Inflammatory macrophage treated with lipopolysaccharide for 1 hour (primary cell): ENCODE results near the gene NAALAD2.
"Not testable (repeated sequence)": the region's sequence is repeated elsewhere in the genome, so short reads cannot be mapped to it uniquely, and the experiment has no call there.

Experiments
- DNase-seq, 2 donors: peaks; one replicate each; pipeline ENCODE4 v3.0.0-alpha.2; 2020 to 2022

NAALAD2 gene

GRCh38 chr11:90134478-90135003 lies at the start of gene NAALAD2:
Gene NAALAD2, plus strand, starts transcription at chr11:90134663. Its CDS starts 96 bp downstream, at chr11:90134759.
- no peak for DNase-seq

DNA sequence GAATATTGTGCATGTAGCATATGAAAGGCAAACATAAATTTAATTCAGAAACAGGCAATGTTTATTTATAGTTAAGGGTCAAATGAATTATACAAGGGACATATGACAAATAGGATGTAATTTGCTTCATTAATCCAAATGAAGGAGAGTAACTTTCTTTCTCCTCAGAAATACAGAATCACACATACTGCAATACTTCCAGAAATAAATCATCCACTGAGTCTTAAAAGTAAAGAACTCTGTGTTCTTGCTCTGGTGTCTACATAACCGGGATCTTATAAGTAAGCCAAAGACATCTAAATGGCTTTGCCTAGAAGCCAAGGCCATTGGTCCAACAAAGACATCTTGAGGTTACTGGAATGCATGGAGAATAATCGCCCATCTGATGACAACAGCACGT lies 48.8 kb upstream of the NAALAD2 start, which contains the start of gene UBTFL1:
TSS of gene UBTFL1 (plus strand) at position 301 of the 400 bp plus-strand sequence. CDS start at position 301, 0 bp downstream.
- not testable (repeated sequence) for DNase-seq

- DNase-seq, result not testable (repeated sequence)
Observed at GRCh38 chr11:90088731-90089130, 45.7 kb upstream of the NAALAD2 start.

- DNase-seq, result not testable (repeated sequence)
Observed at GRCh38 chr11:90095230-90095924, 39.1 kb upstream of the NAALAD2 start.

DNA sequence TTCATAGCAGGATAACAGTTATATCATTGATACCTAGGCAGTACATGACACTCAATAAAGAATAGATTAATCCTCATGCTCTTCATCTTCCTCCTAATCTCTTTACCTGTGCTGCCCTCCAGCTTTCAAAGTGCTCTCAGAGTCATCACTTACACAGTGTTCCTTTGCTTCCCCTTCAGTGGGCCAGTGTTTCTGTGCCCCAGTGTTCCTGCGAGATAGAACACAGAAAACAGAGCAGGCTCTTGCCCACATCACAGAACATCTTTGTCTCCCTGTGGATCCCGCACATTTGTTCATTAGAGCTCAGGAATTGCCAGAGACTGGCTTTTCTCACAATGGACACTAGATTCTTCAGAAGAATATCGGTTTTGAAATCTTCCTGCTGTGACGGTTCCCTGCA lies 36.2 kb upstream of the NAALAD2 start:
- not testable (repeated sequence) for DNase-seq

DNA sequence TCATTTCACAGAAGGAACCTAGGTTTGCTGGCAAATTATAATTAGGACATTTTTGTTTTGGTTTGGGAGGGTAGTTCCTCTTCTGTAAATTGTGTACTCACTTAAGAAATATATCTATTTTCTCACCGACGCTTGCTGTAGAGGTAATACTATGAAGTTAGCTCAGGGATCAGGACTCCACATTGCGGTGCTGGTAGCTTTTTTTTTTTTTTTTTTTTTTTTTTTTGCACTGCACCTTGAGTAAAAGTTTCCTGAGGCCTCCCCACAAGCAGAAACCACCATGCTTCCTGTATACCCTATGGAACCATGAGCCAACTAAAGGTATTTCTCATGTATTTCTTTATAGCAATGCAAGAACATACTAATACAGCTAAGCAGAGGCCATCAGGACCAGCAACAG lies 34.0 kb upstream of the NAALAD2 start:
- DNase-seq, result no peak

DNA sequence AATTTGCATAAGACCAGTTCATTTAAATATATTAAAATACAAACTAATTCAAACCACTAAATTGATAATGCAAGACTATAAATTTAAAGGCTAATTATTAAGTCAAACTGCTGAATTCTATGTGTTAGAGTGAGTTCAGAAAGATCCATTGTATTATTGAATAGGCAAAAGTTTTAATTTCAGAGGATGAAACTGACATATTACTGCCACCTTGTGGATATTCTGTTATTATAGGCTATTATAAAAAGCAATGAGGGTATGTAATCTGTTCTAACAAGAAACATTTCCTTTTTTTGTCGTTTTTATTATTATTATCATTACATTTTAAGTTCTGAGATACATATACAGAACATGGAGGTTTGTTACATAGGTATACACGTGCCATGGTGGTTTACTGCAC lies 20.9 kb upstream of the NAALAD2 start:
- peak in 1 of 2 donors; percentile 4 for DNase-seq

DNA sequence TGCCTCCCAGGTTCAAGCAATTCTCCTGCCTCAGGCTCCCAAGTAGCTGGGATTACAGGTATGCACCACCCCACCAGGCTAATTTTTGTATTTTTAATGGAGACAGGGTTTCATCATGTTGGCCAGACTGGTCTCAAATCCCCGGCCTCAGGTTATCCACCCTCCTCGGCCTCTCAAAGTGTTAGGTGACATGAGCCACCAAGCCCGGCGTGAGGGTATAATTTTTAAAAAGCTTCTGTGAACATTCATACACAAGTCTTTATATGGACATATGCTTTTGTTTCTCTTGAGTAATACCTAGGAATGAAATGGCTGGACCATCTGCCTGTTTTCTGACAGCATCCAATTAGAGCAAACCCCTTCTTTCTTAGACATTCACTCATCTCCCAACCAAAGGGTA lies 14.3 kb upstream of the NAALAD2 start:
- no peak for DNase-seq

DNA sequence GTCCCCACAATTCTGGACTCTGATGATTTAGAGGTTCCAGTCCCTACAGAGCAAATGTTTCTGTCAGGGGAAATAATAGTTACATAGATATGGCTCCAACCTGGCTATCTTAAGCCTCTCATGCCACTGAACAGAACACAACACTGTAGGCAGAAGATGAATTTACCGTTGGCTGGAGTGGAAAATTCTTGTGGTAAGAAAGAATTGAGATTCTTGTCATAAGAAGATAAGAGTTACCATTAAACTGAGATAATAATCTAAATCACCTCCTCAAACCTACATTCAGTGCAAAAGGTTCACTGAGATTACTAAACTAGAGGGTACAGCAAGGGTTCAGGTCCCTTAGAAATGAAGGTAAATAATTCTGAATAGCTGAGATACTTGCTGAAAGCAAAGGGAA lies 10.1 kb upstream of the NAALAD2 start:
- no peak for DNase-seq

- no peak for DNase-seq
Observed at GRCh38 chr11:90124946-90125345, 9.5 kb upstream of the NAALAD2 start.

DNA sequence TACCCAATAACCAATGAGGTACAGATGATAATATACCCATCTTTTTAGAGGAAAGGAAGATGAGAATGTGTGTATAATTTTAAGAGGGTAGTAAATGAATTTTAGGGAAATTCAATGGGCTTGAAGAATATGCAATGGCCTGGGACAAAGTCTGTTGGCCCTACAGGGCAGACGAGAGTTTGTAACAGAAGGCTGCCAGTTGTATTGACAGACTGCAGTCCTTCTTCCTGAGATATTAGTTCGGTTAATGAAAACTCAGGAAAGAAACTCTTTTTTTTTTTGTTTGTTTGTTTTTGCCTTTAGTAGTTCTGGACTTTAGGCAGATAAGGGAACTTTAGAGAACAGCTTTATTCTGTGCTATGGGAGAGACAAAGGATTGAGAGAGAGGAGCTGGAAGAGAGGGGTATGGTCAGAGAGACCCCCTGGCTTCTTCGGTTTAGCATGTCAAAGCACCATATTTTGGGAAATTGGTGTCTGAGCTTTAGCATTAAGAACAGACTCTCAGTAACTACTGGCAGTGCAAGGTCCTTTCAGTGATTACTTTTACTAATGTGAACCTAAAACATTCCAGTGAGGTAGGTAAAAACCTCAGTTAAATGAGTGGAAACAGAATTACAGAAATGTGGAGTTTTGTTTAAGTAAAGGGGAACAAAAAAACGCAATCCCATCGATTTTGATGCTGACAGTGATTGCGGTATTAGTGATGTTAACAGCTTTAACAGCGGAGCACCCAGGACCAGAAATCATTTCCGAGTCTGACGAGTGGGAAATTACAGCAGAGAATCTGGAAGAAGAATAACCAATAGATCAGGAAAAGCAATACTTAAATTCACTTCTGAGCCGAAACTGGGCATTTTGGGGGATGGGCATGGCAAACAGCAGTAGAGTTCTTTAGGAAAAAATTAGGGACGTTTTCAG lies 644 bp upstream of the NAALAD2 start:
- no peak for DNase-seq

- no peak for DNase-seq
Observed at GRCh38 chr11:90135016-90135415, 553 bp downstream of the NAALAD2 start.

DNA sequence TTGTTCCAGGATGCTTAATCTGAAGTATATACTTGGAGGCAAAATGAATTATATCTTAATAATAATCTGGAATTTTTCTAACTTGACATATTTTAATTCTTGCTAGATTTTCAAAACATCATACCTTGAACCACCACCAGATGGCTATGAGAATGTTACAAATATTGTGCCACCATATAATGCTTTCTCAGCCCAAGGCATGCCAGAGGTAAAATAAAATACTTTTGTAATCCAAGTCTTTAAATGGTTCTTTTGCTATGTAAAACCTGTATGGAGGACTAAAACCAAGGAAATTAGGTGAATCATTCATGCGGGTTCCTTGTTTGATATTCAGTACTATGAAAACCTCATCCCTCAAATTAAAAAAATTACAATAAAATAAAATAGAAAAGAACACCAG lies 14.4 kb downstream of the NAALAD2 start:
- no peak for DNase-seq

DNA sequence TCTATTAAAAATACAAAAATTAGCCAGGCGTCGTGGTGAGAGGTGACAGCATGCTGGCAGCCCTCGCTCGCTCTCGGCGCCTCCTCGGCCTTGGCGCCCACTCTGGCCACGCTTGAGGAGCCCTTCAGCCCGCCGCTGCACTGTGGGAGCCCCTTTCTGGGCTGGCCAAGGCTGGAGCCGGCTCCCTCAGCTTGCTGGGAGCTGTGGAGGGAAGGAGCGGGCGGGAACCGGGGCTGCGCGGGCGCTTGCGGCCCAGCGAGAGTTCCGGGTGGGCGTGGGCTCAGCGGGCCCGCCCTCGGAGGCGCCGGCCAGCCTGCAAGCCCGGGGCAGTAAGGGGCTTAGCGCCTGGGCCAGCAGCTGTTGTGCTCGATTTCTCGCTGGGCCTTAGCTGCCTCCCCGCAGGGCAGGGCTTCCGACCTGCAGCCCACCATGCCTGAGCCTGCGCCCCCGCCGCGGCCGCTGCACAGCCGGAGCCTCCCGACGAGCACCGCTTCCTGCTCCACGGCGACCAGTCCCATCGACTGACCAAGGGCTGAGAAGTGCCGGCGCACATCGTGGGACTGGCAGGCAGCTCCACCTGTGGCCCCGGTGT lies 32.6 kb downstream of the NAALAD2 start:
- DNase-seq, result not testable (repeated sequence)

- not testable (repeated sequence) for DNase-seq
Observed at GRCh38 chr11:90167704-90168103, 33.2 kb downstream of the NAALAD2 start.

GRCh38 chr11:90168571-90168970 lies 34.1 kb downstream of the NAALAD2 start:
- no peak for DNase-seq

DNA sequence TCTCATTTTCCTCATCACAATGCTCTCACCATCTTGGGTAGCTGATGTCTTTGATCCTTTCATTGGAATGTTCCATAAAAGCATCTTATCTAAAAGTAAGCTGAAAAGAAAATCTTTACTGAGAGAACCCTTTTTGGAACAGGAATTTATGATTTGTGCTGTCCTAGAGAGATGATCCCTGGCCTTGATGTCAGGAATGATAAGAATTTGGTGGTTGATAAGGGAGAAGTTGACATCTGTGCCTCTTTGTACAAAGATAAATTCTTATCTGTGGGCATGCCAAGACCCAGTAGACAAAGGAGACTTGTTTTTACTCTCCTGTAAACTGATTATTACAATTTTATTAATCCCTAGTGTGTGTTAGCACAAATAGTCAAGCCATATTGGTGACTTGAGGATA lies 36.9 kb downstream of the NAALAD2 start:
- DNase-seq, result no peak

DNA sequence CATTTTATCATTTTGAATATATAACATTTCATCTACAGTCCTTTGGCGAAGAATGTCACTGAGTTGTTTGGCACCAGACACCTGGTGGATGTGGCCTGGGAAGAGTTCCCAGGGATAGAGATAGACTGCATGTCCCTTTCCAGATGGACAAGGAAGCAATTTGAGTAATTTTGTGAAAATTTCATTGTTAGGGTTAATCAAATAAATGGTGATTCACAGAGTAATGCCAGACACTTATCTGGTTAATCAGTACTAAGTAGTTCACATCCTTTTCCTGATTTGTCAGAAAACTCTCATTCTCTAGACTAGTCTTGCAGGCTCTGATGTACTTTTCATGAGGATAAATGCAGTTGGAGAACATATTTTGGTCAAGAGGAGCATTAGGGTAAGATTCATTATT lies 41.6 kb downstream of the NAALAD2 start:
- DNase-seq, result no peak

- DNase-seq, result no peak
Observed at GRCh38 chr11:90178751-90179150, 44.3 kb downstream of the NAALAD2 start.

DNA sequence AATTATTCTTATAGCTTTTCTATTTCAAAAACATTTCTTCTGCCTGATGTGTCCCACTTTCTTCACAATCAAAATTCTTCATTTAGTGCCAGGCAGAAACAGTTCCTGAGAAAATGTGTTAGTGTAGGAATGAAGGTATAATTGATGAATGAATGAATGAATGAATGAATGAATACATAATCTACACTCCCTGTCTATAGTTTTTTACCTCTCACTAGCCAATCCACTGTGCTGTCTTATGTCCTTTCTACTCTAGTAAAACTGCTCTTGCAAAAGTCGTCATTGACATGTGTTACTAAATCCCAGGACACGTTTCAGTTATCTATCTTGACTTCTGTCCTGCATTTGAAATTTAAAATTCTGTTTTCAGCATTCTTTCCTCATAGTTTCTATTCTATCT lies 45.5 kb downstream of the NAALAD2 start:
- DNase-seq, result no peak

GRCh38 chr11:90187839-90188238 lies 53.4 kb downstream of the NAALAD2 start:
- DNase-seq, result no peak

DNA sequence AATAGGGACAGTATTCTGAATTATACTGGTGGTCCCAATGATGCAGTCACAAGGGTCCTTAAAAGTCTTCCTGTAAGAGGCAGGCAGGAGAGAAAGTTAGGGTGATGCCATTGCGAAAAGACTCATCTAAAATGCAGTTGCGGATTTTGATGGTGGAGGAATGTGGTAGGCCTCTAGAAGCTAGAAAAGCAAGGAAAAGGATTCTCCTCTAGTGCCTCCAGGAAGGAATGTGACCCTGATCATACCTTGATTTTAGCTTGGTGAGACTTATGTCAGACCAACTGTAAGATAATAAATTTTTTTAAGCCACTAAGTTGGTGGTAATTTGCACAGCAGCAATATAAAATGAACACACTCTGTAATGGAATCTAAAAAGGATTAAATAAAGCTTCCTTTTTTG lies 54.5 kb downstream of the NAALAD2 start:
- DNase-seq, result no peak

- no peak for DNase-seq
Observed at GRCh38 chr11:90192869-90193582, 58.6 kb downstream of the NAALAD2 start.
